Tibial nerve (tissue), 4 donors: Measurements from ENCODE around the gene CCDC171. TPM values are rescaled to one million over a fixed set of nuclear protein-coding genes. Genes with fewer than 3 reads are reported as not detected.

Source experiments
- DNase-seq, 2 donors: peaks; one replicate each; pipeline ENCODE4 v3.0.0-alpha.2; 2019; ENCODE audit warnings: low spot score in 2 of 2
- H3K27ac ChIP-seq, 4 donors: fragments of 200-600 bp; sonication (generic) in 3 of 4; one replicate each; pipeline ENCODE4 v1.5.1; 2017 to 2019; ENCODE audit warnings: mild to moderate bottlenecking in 1 of 4
- H3K27me3 ChIP-seq, 2 donors: fragments of 200-600 bp; sonication (generic) in 1 of 2; one replicate each; pipeline versions ENCODE4 v1.5.1 to v1.6.0; 2017 to 2019
- H3K36me3 ChIP-seq, 3 donors: fragments of 200-600 bp; sonication (generic); one replicate each; pipeline ENCODE4 v1.5.1; 2018 to 2019
- H3K4me1 ChIP-seq, 4 donors: fragments of 200-600 bp; sonication (generic) in 3 of 4; one replicate each; pipeline ENCODE4 v1.5.1; 2017 to 2019
- H3K4me3 ChIP-seq, 4 donors: fragments of 200-600 bp; sonication (generic) in 3 of 4; one replicate each; pipeline ENCODE4 v1.5.1; 2017 to 2019; ENCODE audit warnings: mild to moderate bottlenecking in 1 of 4, moderate library complexity in 1 of 4
- H3K9me3 ChIP-seq, 4 donors: fragments of 200-600 bp; sonication (generic) in 3 of 4; one replicate each; pipeline ENCODE4 v1.5.1; 2017 to 2019
- EP300 ChIP-seq, 2 donors: sonication (generic); formaldehyde crosslinking; IDR thresholded peaks; one replicate each; pipeline ENCODE4 v1.6.1; 2017; ENCODE audit warnings: antibody characterized with exemption in 2 of 2, mild to moderate bottlenecking in 1 of 2
- POLR2A ChIP-seq, 2 donors: fragments of 450-650 bp; IDR thresholded peaks; one replicate each; pipeline ENCODE4 v1.6.1; 2017; ENCODE audit warnings: antibody characterized with exemption in 2 of 2, mild to moderate bottlenecking in 2 of 2, moderate library complexity in 2 of 2
- WGBS, 2 donors: methylation state at CpG; one replicate each; pipeline ENCODE4 v1.1.5; 2018; 5-methylcytosine and 5-hydroxymethylcytosine counted together
- total RNA-seq, 4 donors: library from RNA; depleted of rRNA; stranded (reverse); fragments of >200 nt; gene quantifications; one replicate each; pipeline ENCODE4 v1.1.0, GENCODE V29; 2016
- TF ChIP-seq, protein P1 (sequence below), 5 experiments: fragments of 200-600 bp in 3 of 5; fragments of 450-650 bp in 2 of 5; sonication (generic) in 3 of 5; IDR thresholded peaks; one replicate each; pipeline ENCODE4 v1.5.1; 2016 to 2019; ENCODE audit warnings: antibody characterized with exemption in 5 of 5, mild to moderate bottlenecking in 3 of 5, moderate library complexity in 2 of 5

Gene CCDC171
- total RNA-seq, 4 donors from 2014 or later: 4.7 to 18.8 (median 7.9) TPM

DNA sequence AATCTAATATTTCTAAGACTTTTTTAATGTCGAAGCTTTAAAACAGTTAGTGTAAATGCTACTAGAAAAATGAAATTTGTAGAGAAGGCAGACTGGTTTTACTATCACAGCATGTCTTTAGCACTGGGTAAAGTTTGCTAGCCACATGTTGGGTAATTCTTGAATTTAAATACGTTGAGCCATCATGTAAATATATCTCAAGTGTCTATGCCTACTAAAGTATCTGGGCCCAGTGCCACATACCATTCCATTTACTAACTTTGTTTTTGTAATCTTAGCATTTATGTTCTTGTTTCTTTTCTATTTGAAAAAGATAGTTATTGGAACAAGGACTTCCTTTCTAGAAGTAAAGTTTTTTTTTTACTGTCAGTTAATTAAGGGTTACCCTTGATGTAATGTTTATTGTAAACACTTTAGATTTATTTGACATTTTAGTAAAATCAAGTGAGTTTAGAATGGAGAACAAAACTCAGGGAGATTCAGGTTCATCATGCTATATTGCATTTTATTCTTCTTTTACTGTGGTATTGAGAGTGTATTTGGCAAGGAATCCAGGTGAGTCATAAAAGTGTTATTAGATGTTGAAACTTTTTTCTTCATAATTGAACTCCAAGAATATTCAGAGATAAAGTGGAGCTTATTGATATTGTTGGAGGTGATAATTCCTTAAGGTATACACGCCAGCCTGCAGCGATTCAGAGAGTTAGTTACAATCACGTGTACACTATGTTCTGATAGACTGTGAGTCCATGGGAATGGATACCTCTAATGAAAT, 182.4 kb downstream of the CCDC171 start:
- Histone ChIP-seq H3K4me3 (no peak overlapping the region), H3K27ac (no peak overlapping the region), H3K9me3 (no peaks in the 10 kb centered on the region), H3K4me1 (no peaks in the 10 kb centered on the region), H3K36me3 (peaks cover 0 to 6% (median 0%) of the 10 kb centered on the region in 3 donors), H3K27me3 (no peaks in the 10 kb centered on the region)
- 67 to 69% methylated on average over 5 of the region's 5 CpGs for WGBS, 2 donors
- TF ChIP-seq, protein P1, sequence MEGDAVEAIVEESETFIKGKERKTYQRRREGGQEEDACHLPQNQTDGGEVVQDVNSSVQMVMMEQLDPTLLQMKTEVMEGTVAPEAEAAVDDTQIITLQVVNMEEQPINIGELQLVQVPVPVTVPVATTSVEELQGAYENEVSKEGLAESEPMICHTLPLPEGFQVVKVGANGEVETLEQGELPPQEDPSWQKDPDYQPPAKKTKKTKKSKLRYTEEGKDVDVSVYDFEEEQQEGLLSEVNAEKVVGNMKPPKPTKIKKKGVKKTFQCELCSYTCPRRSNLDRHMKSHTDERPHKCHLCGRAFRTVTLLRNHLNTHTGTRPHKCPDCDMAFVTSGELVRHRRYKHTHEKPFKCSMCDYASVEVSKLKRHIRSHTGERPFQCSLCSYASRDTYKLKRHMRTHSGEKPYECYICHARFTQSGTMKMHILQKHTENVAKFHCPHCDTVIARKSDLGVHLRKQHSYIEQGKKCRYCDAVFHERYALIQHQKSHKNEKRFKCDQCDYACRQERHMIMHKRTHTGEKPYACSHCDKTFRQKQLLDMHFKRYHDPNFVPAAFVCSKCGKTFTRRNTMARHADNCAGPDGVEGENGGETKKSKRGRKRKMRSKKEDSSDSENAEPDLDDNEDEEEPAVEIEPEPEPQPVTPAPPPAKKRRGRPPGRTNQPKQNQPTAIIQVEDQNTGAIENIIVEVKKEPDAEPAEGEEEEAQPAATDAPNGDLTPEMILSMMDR (IDR thresholded peaks at IDR 0.05): no peak
- no peak for DNase-seq

DNA sequence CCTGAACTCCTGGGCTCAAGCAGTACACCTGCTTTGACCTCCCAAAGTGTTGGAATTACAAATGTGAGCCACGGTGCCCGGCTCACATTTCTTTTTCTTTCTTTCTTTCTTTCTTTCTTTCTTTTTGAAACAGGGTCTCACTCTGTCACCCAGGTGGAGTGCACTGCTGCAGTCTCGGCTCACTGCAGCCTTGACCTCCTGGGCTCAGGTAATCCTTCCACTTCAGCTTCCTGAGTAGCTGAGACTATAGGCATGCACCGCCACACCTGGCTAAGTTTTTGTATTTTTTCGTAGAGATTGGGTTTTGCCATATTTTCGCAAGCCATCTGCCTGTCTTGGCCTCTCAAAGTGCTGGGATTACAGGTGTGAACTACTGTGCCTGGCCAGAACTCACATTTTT, 183.7 kb downstream of the CCDC171 start:
- WGBS, 2 donors: 94% methylated on average over 6 of the region's 6 CpGs
- no peaks in the 10 kb centered on the region for H3K4me1 ChIP-seq
- no peak for DNase-seq
- no peaks in the 10 kb centered on the region for H3K27me3 ChIP-seq
- no peaks in the 10 kb centered on the region for H3K36me3 ChIP-seq
- H3K27ac ChIP-seq: no peak overlapping the region
- H3K4me3 ChIP-seq: no peak overlapping the region
- no peaks in the 10 kb centered on the region for H3K9me3 ChIP-seq
- TF ChIP-seq, protein P1 (IDR thresholded peaks at IDR 0.05): no peak
- TF ChIP-seq POLR2A (IDR thresholded peaks at IDR 0.05) (no peak), EP300 (IDR thresholded peaks at IDR 0.05) (no peak)

DNA sequence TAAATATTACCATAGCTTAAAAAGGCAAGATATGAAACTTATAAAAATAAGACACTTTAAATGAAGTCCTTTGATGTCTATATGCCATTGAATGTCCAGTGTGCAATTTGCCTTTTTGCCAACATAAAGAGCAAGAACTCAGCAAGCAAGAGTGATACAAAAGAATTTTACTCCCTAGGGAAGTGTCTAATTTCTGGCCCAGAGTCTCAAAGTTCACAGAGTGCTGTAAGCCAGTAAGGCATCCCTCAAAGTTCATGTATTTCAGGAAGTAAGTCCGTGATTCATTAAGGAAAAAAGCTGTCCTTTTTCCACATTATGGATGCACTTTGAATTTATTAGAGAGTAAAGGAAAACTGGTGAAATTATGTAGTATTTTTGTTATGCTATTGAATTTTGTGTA, 185.2 kb downstream of the CCDC171 start:
- H3K9me3 ChIP-seq: no peaks in the 10 kb centered on the region
- no peak for DNase-seq
- no peaks in the 10 kb centered on the region for H3K4me1 ChIP-seq
- H3K4me3 ChIP-seq: no peak overlapping the region
- WGBS, 2 donors: 45 to 48% methylated on average over 1 of the region's 1 CpG
- no peaks in the 10 kb centered on the region for H3K27me3 ChIP-seq
- TF ChIP-seq, protein P1 (IDR thresholded peaks at IDR 0.05): no peak
- no peak for TF ChIP-seq POLR2A (IDR thresholded peaks at IDR 0.05)
- TF ChIP-seq EP300 (IDR thresholded peaks at IDR 0.05): no peak
- H3K36me3 ChIP-seq: no peaks in the 10 kb centered on the region
- no peak overlapping the region for H3K27ac ChIP-seq

DNA sequence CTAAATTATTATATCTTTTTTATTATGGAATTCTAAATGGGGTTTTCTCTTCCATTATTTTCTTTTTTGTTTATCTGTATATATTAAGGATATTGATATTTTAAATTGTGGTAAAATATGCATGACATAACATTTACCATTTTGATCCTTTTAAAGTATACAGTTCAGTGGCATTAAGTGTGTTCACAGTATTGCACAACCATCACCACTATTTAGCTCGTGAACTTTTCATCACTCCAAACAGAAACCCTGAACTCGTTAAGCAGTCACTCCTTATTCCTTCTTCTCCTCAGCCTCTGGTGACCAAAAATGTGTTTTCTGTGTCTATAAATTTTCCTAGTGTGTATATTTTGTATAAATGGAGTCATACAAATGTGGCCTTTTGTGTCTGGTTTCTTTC, 188.2 kb downstream of the CCDC171 start:
- no peaks in the 10 kb centered on the region for H3K27me3 ChIP-seq
- no peak overlapping the region for H3K27ac ChIP-seq
- no peak for DNase-seq
- peaks cover 0 to 11% (median 0%) of the 10 kb centered on the region in 3 donors for H3K36me3 ChIP-seq
- no peaks in the 10 kb centered on the region for H3K9me3 ChIP-seq
- 43 to 47% methylated on average over 2 of the region's 2 CpGs for WGBS, 2 donors
- no peak overlapping the region for H3K4me3 ChIP-seq
- TF ChIP-seq POLR2A (IDR thresholded peaks at IDR 0.05): no peak
- H3K4me1 ChIP-seq: no peaks in the 10 kb centered on the region

DNA sequence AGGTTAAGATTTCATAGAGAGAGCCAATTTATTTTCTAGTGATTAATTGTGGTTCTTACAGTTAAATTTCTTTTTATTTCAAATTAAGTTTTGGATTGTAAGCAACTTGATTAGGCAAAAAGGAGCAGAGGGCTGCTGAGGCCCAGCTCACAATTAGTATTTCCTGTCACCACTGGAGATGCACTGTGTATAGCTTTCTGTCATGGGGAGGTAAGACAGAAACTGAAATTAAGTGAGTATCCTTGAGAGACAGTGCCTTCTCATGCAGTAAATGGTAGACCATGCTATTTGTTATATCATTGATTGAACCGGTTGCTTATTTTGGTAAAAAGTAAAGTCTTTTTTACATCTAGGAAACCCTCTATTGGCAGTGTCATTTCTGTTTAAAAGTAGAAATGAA, 190.7 kb downstream of the CCDC171 start:
- no peaks in the 10 kb centered on the region for H3K27me3 ChIP-seq
- no peak overlapping the region for H3K4me3 ChIP-seq
- 97 to 98% methylated on average over 1 of the region's 1 CpG for WGBS, 2 donors
- H3K27ac ChIP-seq: no peak overlapping the region
- TF ChIP-seq, protein P1 (IDR thresholded peaks at IDR 0.05): no peak
- TF ChIP-seq POLR2A (IDR thresholded peaks at IDR 0.05) (no peak), EP300 (IDR thresholded peaks at IDR 0.05) (no peak)
- H3K36me3 ChIP-seq: peaks cover 0 to 28% (median 0%) of the 10 kb centered on the region in 3 donors
- H3K9me3 ChIP-seq: no peaks in the 10 kb centered on the region
- no peak for DNase-seq
- no peaks in the 10 kb centered on the region for H3K4me1 ChIP-seq
